ENCODE measurements around the gene TLE4. TPM values are rescaled to one million over a fixed set of nuclear protein-coding genes. Genes with fewer than 3 reads are reported as not detected.
A peak's percentile ranks its signal among the peaks of the same experiment; 100 is the strongest.

TLE4 gene
- total RNA-seq, 1 donor: 79.0 TPM

DNA sequence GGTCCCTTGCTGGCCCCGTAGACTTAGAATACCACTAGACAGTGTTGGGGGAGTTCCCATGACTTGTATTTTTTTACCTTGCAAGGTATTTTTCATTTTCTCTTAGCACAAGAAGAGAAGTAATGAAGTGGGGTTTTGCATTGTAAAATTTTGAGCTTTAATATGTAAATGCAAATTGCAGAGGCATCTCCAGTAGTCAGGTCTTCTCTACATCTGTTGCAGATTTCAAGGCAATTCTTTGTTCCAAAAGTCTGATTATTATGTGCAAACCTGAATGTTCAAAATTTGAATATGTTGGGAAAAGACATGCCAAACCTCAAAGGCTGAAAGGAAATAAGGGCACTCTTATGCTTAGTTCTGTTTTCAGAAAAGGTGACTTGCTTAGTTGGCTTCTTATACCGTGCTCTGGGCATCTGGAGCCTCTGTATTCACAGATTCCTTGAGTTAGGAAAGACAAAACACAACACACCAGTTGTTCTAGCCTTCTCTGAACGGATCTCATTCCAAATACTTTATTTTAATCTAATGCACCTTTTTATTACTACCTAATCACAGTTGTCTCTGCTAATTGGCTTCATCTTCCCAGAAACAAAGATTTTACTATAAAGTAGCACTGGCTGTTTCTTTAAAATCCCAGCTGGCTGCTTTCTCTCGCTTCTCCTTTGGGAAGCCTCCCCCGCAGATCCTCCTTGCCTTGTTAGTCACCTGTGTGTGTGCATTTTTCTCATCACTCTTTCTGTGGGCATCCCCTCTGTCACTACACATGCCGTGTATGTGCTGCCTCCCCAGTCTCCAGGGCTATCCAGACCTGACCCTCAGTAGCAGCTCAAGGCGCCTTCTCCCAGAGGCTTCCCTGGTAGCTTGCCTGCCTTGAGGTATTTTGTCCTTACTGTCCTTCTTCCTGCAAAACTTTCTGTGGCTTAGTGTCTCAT is 138.2 kb downstream of the TLE4 start:
- no peak overlapping the region for H3K4me3 ChIP-seq (ENCODE audit: low read depth, low read length)
- DNase-seq (ENCODE audit: low read depth): no peak
- TF ChIP-seq, protein P1, sequence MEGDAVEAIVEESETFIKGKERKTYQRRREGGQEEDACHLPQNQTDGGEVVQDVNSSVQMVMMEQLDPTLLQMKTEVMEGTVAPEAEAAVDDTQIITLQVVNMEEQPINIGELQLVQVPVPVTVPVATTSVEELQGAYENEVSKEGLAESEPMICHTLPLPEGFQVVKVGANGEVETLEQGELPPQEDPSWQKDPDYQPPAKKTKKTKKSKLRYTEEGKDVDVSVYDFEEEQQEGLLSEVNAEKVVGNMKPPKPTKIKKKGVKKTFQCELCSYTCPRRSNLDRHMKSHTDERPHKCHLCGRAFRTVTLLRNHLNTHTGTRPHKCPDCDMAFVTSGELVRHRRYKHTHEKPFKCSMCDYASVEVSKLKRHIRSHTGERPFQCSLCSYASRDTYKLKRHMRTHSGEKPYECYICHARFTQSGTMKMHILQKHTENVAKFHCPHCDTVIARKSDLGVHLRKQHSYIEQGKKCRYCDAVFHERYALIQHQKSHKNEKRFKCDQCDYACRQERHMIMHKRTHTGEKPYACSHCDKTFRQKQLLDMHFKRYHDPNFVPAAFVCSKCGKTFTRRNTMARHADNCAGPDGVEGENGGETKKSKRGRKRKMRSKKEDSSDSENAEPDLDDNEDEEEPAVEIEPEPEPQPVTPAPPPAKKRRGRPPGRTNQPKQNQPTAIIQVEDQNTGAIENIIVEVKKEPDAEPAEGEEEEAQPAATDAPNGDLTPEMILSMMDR (IDR thresholded peaks at IDR 0.05; ENCODE audit: insufficient read depth, low read depth, low read length): no peak

DNA sequence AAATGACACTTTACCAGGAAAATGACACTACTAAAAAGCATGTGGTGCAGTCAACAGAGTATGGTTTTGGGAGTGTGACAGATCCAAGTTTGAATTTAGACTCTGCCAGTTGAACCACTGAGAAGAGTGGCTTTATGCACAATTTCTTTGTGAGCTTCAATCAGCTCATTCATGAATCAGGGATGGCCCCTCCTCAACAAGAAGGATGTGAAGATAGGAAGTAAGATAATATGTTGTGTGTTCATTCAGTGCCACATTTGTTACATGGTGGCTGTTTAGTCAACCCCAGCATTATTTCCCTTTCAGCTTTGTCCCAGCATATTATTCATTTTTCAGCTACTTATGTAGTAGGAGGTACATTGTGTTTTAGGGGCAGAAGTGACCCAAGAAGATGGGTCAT is 140.1 kb downstream of the TLE4 start:
- DNase-seq (ENCODE audit: low read depth): no peak
- no peak overlapping the region for H3K4me3 ChIP-seq (ENCODE audit: low read depth, low read length)
- TF ChIP-seq, protein P1 (IDR thresholded peaks at IDR 0.05; ENCODE audit: insufficient read depth, low read depth, low read length): no peak

DNA sequence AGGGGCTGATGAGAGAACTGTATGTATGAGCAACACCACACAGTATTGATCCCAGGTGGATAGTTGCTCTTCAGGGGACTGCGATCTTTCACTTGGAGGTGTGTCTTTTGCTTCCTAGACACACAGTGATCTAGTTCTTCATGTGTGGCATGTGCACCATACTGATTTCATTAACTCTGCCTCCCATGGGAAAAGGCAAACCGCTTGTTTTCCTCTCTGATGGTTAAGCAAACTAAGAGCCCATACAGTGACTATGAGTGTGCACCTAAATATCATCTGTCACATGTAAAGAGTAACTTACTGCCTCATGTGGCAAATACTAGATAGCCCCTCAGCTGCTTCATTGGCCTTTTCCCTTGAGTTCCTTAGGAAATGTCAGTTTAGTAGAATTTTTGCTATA is 147.3 kb downstream of the TLE4 start:
- TF ChIP-seq, protein P1 (IDR thresholded peaks at IDR 0.05; ENCODE audit: insufficient read depth, low read depth, low read length): no peak
- no peak for DNase-seq (ENCODE audit: low read depth)
- H3K4me3 ChIP-seq (ENCODE audit: low read depth, low read length): no peak overlapping the region

DNA sequence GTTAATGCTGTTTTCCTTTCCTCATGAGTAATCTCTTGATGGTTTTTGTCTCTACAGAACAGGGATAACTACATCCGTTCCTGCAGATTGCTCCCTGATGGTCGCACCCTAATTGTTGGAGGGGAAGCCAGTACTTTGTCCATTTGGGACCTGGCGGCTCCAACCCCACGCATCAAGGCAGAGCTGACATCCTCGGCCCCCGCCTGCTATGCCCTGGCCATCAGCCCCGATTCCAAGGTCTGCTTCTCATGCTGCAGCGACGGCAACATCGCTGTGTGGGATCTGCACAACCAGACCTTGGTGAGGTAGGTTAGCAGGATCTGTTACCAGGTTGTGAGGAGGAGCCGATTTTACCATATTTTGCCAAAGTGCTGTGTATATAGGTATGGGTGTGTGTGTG is 148.2 kb downstream of the TLE4 start:
- H3K4me3 ChIP-seq (ENCODE audit: low read depth, low read length): no peak overlapping the region
- no peak for DNase-seq (ENCODE audit: low read depth)
- TF ChIP-seq, protein P1 (IDR thresholded peaks at IDR 0.05; ENCODE audit: insufficient read depth, low read depth, low read length): no peak

DNA sequence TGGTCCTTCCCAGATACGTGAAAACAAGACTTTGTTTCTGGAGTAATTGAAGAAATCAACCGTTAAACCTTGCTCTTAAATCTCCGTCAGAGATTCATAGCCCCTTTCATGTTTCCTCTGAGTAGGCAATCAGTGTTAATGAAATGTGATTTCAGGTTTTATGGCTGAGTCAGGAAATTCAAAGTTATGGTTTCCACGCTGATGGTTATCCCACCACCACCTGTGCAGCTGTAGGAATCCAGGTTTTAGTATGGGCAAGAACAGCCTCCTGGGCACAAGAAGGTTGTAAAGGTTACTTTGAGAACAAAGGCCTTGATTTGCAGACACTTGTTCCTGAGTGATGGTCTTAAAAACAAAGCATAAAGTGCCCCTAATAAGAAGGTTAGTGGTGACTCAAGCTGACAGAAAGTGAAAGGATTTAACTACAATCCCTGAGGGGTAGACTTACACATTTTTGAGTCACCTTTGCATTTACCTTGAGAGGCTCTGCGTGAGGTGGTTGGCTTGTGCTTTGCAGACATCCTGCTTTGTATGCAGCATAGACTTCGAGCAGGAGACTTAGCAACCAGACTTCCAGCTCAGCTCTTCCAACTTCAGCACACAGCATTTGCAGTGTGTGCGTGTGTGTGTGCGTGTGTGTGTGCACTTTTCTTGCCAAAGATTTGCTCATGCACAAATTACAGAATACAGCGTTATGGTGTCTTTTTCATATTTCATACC is 159.6 kb downstream of the TLE4 start:
- DNase-seq (ENCODE audit: low read depth): no peak
- TF ChIP-seq, protein P1 (IDR thresholded peaks at IDR 0.05; ENCODE audit: insufficient read depth, low read depth, low read length): no peak
- H3K4me3 ChIP-seq (ENCODE audit: low read depth, low read length): no peak overlapping the region

DNA sequence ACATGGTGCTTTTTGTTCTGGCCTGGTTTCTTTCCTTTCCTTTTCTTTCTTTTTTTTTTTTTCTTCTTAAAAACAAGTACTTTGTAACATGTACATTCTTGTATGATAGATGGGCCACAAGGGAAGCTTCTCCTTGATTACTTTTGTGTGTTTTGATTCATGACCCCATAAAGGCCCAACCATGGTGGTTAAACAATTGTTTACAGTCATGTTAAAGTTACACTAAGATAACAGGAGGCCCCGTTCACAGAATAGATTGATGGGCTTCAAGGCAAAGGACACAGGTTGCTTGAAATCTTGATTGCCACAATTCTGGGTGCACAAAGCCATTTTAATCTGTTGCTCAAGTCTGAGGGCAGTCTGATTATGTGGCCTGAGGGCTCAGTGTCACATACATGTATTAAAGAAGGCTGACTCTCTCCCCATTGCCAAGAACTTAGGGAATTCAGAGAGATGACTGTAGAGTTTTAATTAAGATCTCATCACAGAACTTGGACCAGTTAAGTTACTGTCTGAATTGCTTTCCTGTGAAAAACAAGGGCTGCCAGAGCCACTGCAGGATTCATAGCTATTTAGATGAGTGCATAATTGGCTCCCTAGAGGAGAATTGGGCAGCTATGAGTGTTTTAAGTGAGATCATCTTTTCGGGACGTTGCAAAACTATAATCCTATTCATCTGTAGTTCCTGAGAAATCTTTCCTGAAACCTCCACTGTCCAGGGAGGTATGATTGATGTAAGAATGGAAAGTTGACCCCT is 163.4 kb downstream of the TLE4 start:
- no peak overlapping the region for H3K4me3 ChIP-seq (ENCODE audit: low read depth, low read length)
- peak; percentile 17 for DNase-seq (ENCODE audit: low read depth)
- TF ChIP-seq, protein P1 (IDR thresholded peaks at IDR 0.05; ENCODE audit: insufficient read depth, low read depth, low read length): no peak

Measured in fibroblast of villous mesenchyme (primary cell).